SU-DHL-6 (cell line): ENCODE results near the gene TSTD1.

Experiments
- H2AFZ ChIP-seq: fragments of 200-600 bp; sonication (generic); 2 replicates; pipeline ENCODE4 v1.6.1; 2014; ENCODE audit warnings: low read depth, mild to moderate bottlenecking, moderate library complexity, mixed read lengths, antibody characterized with exemption, low read length; ENCODE audit not compliant: severe bottlenecking
- H3F3A ChIP-seq: fragments of 200-600 bp; shearing (Covaris generic); 2 replicates; pipeline ENCODE4 v1.6.0; 2016; ENCODE audit warnings: antibody characterized with exemption, mild to moderate bottlenecking; ENCODE audit not compliant: insufficient read depth
- H3K27ac ChIP-seq: fragments of 200-600 bp; sonication (generic); 2 replicates; pipeline ENCODE4 v1.5.1; 2016; ENCODE audit warnings: low read depth, mild to moderate bottlenecking, low read length, moderate library complexity, mixed read lengths
- H3K27me3 ChIP-seq: fragments of 200-600 bp; sonication (generic), shearing (Covaris generic); 2 replicates; pipeline ENCODE4 v1.6.0; 2014; ENCODE audit warnings: mild to moderate bottlenecking, low read length
- H3K36me3 ChIP-seq: fragments of 200-600 bp; sonication (generic); 2 replicates; pipeline ENCODE4 v1.6.1; 2014; ENCODE audit warnings: mild to moderate bottlenecking, low read length, mixed read lengths
- H3K4me2 ChIP-seq: fragments of 300-600, 200-600 bp; shearing (Covaris generic), sonication (generic); 2 replicates; pipeline ENCODE4 v1.6.0; 2014; ENCODE audit warnings: low read length, low read depth, mild to moderate bottlenecking; ENCODE audit not compliant: poor library complexity, severe bottlenecking
- H3K4me3 ChIP-seq: fragments of 200-600 bp; sonication (generic); 2 replicates; pipeline ENCODE4 v1.5.1; 2014; ENCODE audit warnings: antibody characterized with exemption, low read length, mild to moderate bottlenecking, mixed read lengths; ENCODE audit not compliant: insufficient read depth, poor library complexity, severe bottlenecking
- H3K79me2 ChIP-seq: fragments of 200-600 bp; sonication (generic); 2 replicates; pipeline ENCODE4 v1.6.1; 2014; ENCODE audit warnings: mild to moderate bottlenecking, low read length, moderate library complexity; ENCODE audit not compliant: insufficient read depth
- H3K9ac ChIP-seq: fragments of 200-600 bp; sonication (generic); 2 replicates; pipeline ENCODE4 v1.7.0; 2014; ENCODE audit warnings: mild to moderate bottlenecking, low read length
- H3K9me2 ChIP-seq: fragments of 200-600 bp; sonication (generic); replicated peaks from 2 replicates; pipeline ENCODE4 v1.6.1; 2014; ENCODE audit warnings: low read length; ENCODE audit not compliant: insufficient read depth
- H3K9me3 ChIP-seq: fragments of 200-600 bp; sonication (generic); 2 replicates; pipeline ENCODE4 v1.6.1; 2014; ENCODE audit warnings: low read length, mixed read lengths; ENCODE audit not compliant: insufficient read depth
- H4K20me1 ChIP-seq: fragments of 200-600 bp; sonication (generic); 2 replicates; pipeline ENCODE4 v1.6.1; 2014; ENCODE audit warnings: low read depth, mild to moderate bottlenecking, antibody characterized with exemption, low read length, moderate library complexity, mixed read lengths
- EZH2phosphoT487 ChIP-seq: fragments of 200-600 bp; sonication (generic), shearing (Covaris generic); conservative IDR thresholded peaks from 2 replicates; pipeline ENCODE4 v1.6.1; 2018; ENCODE audit warnings: mild to moderate bottlenecking, antibody characterized with exemption, low read length, moderate library complexity, mixed read lengths
- TF ChIP-seq, protein P1 (sequence below): fragments of 200-600 bp; sonication (generic); IDR thresholded peaks from one replicate; pipeline ENCODE4 v1.5.1; 2017; ENCODE audit warnings: antibody characterized with exemption, mild to moderate bottlenecking, low read length, moderate library complexity; ENCODE audit not compliant: insufficient read depth, poor library complexity, severe bottlenecking

The TSTD1 gene

DNA sequence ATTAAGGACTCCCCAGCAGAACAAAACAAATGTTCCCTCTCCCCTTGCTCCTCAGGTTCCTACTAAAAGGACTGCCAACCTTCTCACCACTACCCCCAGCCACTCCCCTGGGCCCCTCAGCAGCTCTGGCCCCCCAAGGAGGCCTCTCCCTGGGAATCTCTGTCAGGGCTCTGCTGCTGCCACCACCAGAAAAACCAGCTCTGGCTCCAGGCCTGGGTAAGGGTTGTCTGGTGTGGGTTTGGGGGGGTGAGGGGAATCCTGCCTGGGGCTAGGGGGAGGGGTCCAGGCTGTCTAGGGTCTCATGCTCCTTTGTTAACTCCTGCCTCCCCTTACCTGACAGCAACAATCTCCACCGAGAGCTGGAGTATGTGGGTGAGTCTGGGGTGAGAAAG, 45.8 kb upstream of the TSTD1 start:
- H3K9me2 ChIP-seq, result no peaks in the 10 kb centered on the region
- H3K36me3 ChIP-seq, result no peaks in the 10 kb centered on the region
- no peaks in the 10 kb centered on the region for H4K20me1 ChIP-seq
- H3K4me3 ChIP-seq, result no peak overlapping the region
- H3K9ac ChIP-seq, result no peak overlapping the region
- no peaks in the 10 kb centered on the region for H3K79me2 ChIP-seq
- no peak overlapping the region for H3K27ac ChIP-seq
- H2AFZ ChIP-seq, result no peak overlapping the region
- no peaks in the 10 kb centered on the region for H3K27me3 ChIP-seq
- H3F3A ChIP-seq, result no peaks in the 10 kb centered on the region
- no peaks in the 10 kb centered on the region for H3K9me3 ChIP-seq
- no peak overlapping the region for H3K4me2 ChIP-seq
- no peak for TF ChIP-seq EZH2phosphoT487
- TF ChIP-seq, protein P1, sequence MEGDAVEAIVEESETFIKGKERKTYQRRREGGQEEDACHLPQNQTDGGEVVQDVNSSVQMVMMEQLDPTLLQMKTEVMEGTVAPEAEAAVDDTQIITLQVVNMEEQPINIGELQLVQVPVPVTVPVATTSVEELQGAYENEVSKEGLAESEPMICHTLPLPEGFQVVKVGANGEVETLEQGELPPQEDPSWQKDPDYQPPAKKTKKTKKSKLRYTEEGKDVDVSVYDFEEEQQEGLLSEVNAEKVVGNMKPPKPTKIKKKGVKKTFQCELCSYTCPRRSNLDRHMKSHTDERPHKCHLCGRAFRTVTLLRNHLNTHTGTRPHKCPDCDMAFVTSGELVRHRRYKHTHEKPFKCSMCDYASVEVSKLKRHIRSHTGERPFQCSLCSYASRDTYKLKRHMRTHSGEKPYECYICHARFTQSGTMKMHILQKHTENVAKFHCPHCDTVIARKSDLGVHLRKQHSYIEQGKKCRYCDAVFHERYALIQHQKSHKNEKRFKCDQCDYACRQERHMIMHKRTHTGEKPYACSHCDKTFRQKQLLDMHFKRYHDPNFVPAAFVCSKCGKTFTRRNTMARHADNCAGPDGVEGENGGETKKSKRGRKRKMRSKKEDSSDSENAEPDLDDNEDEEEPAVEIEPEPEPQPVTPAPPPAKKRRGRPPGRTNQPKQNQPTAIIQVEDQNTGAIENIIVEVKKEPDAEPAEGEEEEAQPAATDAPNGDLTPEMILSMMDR, result no peak

DNA sequence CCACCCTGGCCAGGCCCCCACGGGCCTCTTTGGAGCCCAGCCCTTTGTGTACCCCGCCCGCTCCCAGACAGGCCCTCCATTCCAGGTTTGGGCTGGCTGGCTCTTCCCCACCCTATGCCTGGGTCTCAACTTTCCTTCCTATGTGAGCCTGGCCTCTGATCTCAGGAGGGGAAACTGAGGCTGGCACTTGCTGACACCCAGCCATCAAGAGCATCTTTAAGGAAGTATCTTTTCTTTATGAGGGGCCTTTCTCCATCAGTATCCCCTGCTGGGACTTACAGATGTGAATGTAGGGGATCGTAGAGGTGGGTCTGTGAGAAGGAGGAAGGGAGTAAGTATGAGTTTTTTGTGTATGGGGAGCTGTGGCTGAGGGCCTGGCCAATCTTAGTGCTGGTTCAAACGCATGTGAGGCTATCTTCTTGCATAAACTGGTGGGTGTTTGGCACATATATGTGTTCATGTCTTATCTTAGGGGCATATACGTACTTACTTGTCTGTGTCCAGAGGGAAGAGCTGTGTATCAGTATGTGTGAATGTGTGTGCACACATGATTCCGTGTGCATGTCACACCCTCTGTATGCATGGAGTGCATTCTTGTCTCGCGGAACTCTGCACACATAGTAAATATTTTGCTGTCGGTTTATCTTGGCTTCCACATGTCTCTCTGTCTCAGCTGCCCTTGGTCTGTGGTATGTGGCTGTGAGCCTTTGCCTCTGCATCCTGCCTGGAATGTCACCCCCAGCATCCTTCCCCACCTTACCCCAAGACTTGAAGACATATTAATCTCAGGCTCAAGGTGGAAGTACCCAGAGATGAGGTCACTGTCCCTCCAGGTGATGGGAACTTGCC, 45.2 kb upstream of the TSTD1 start:
- H3K9ac ChIP-seq, result no peak overlapping the region
- H3K4me2 ChIP-seq, result no peak overlapping the region
- H3F3A ChIP-seq, result no peaks in the 10 kb centered on the region
- TF ChIP-seq, protein P1, result no peak
- TF ChIP-seq EZH2phosphoT487, result no peak
- H3K4me3 ChIP-seq, result no peak overlapping the region
- H2AFZ ChIP-seq, result no peak overlapping the region
- H3K9me2 ChIP-seq, result no peaks in the 10 kb centered on the region
- no peaks in the 10 kb centered on the region for H3K9me3 ChIP-seq
- no peaks in the 10 kb centered on the region for H3K27me3 ChIP-seq
- H3K27ac ChIP-seq, result no peak overlapping the region
- H4K20me1 ChIP-seq, result no peaks in the 10 kb centered on the region
- no peaks in the 10 kb centered on the region for H3K79me2 ChIP-seq
- H3K36me3 ChIP-seq, result no peaks in the 10 kb centered on the region

DNA sequence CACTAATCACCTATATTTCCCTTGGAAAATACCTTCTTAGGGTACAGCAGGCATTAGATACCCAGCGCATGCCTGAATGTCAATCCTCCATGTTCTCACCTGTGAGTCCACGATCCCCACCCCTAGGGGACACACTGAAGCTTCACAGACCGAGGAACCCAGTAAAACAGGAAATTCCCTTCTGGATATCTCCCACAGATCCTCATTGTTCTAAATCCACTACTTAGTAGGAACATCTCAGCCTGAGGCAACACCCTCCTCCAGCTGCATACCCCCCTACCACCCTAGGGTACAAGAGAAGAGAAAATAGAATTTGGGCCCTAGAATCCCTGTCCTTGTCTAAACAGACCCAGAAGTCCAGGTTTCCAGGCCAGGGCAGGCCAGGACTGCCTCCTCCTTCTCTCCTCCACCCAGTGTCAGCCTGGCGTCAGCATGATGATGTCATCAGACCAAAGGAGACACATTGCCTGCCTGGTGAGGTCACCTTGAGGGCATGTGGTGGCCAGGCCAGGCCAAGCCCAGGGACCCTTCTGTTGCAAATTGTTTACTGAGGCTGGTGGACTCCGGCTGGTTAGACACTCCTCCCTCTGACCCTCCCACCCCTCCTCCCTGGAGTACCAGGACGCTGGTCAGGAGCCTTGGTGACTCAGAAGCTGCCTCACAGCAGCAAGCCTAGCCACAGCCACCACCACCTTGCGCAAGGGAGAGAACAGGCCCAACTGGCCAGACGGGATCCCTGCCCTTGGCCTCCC, 44.4 kb upstream of the TSTD1 start:
- Histone ChIP-seq H3K36me3 (no peaks in the 10 kb centered on the region), H3K9me2 (no peaks in the 10 kb centered on the region), H3K4me3 (no peak overlapping the region), H3K9me3 (no peaks in the 10 kb centered on the region), H2AFZ (no peak overlapping the region), H3K4me2 (no peak overlapping the region), H3K27ac (no peak overlapping the region), H3K9ac (no peak overlapping the region), H3K27me3 (no peaks in the 10 kb centered on the region), H3K79me2 (no peaks in the 10 kb centered on the region), H4K20me1 (no peaks in the 10 kb centered on the region), H3F3A (no peaks in the 10 kb centered on the region)
- TF ChIP-seq, protein P1, result no peak
- TF ChIP-seq EZH2phosphoT487, result no peak
